ENCODE data around the gene L3MBTL4. TPM values are rescaled to one million over a fixed set of nuclear protein-coding genes. Genes with fewer than 3 reads are reported as not detected.

L3MBTL4 gene
- total RNA-seq = under 0.01 TPM in 2 replicates

DNA sequence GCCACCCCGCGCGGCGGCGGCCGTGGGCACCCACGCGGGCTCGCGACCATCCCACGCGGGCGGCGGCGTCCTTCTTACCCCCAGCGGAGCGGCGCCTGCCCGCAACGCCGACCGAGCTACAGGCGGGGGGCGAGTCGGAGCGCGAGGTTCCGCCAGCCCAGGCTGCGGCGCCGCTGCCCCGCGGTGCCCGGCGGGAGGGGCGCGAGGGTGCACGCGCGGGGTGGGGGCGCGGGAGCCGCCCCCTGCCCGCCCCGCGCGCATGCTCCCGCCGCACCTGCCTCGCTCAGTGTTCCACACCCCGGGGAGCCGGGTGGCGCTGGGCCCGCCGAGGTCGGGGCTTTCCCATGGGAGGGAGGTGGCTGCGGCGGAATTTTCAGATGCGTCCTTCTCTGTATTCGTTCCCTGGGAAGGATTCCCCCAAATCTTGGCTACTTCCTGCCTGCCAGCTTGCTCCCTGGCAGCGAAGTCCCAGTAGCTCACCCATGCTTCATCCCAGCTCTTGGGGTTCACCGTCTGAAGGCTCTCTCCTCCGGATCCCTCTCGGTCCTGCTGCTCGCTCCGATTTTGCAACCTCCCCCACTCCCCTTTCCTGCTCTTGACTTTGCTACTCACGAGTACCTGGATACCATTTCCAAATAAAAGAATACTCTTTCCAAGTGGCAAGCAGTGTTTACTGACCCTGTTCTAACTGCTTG lies at the start of gene L3MBTL4:
L3MBTL4 (minus strand) TSS at position 189 of the 695 bp plus-strand sequence. CDS start 103,286 bp downstream, outside the sequence.

